Smooth muscle cell (in vitro differentiated cells): ENCODE results near the gene LEMD1. TPM values are rescaled to one million over a fixed set of nuclear protein-coding genes. Genes with fewer than 3 reads are reported as not detected.

Experiments used
- DNase-seq: peaks from one replicate; lab custom pipeline; 2025; ENCODE audit not compliant: unreplicated experiment; lab: John Stamatoyannopoulos, UW
- H2AFZ ChIP-seq: fragments of 200-600 bp; sonication (generic); 2 replicates; pipeline ENCODE4 v1.6.0; 2016; ENCODE audit warnings: antibody characterized with exemption, low read depth, mild to moderate bottlenecking
- H3F3A ChIP-seq: fragments of 200-600 bp; sonication (generic); 2 replicates; pipeline ENCODE4 v1.6.0; 2017; ENCODE audit warnings: antibody characterized with exemption, low read depth
- H3K27ac ChIP-seq: fragments of 200-600 bp; sonication (generic); 2 replicates; pipeline ENCODE4 v1.5.1; 2016; ENCODE audit warnings: low read depth, mild to moderate bottlenecking
- H3K27me3 ChIP-seq: fragments of 200-600 bp; sonication (generic); 2 replicates; pipeline ENCODE4 v1.6.1; 2016; ENCODE audit warnings: low read depth, mild to moderate bottlenecking
- H3K36me3 ChIP-seq: fragments of 200-600 bp; sonication (generic); 2 replicates; pipeline ENCODE4 v1.5.1; 2016; ENCODE audit warnings: low read depth
- H3K4me1 ChIP-seq: fragments of 200-600 bp; sonication (generic); 2 replicates; pipeline ENCODE4 v1.5.1; 2016; ENCODE audit warnings: low read depth
- H3K4me2 ChIP-seq: fragments of 200-600 bp; sonication (generic); 2 replicates; pipeline ENCODE4 v1.6.0; 2016; ENCODE audit warnings: mild to moderate bottlenecking
- H3K4me3 ChIP-seq: fragments of 200-600 bp; sonication (generic); 2 replicates; pipeline ENCODE4 v1.5.1; 2016; ENCODE audit warnings: mild to moderate bottlenecking
- H3K79me2 ChIP-seq: fragments of 200-600 bp; sonication (generic); 2 replicates; pipeline ENCODE4 v1.6.0; 2016; ENCODE audit warnings: low read depth, mild to moderate bottlenecking
- H3K9ac ChIP-seq: fragments of 200-600 bp; sonication (generic); 2 replicates; pipeline ENCODE4 v1.6.0; 2016; ENCODE audit warnings: low read depth
- H3K9me3 ChIP-seq: fragments of 200-600 bp; sonication (generic); replicated peaks from 2 replicates; pipeline ENCODE4 v1.5.1; 2016; ENCODE audit warnings: low read depth
- H4K20me1 ChIP-seq: fragments of 200-600 bp; sonication (generic); 2 replicates; pipeline ENCODE4 v1.6.0; 2016; ENCODE audit warnings: low read depth
- CTCF ChIP-seq: fragments of 200-600 bp; sonication (generic); IDR thresholded peaks from 2 replicates; pipeline ENCODE4 v1.5.1; 2017; ENCODE audit warnings: borderline replicate concordance, mild to moderate bottlenecking, antibody characterized with exemption; ENCODE audit not compliant: insufficient read depth, poor library complexity, severe bottlenecking
- WGBS: methylation state at CpG from one replicate; pipeline ENCODE4 v1.1.7; 2016; ENCODE audit warnings: low lambda C conversion rate; 5-methylcytosine and 5-hydroxymethylcytosine counted together
- polyA plus RNA-seq: library from polyadenylated mRNA; unstranded; fragments of >200 nt; fragmentation: Nextera tagmentation; extraction: Ambion mirVana; gene quantifications from 2 replicates; pipeline ENCODE4 v1.2.1, GENCODE V29; 2016
- total RNA-seq: library from RNA; depleted of rRNA; stranded (reverse); fragments of >200 nt; gene quantifications from 2 replicates; pipeline ENCODE4 v1.2.3, GENCODE V29; 2014

Gene LEMD1
- total and polyA plus RNA-seq, 2 experiments from 2014 or later = 5.8 to 8.0 TPM

GRCh38 chr1:205358579-205358978 lies 63.3 kb downstream of the LEMD1 start:
- no peak for DNase-seq
- no peaks in the 10 kb centered on the region for H3K79me2 ChIP-seq
- no peak for TF ChIP-seq CTCF
- H3K9ac ChIP-seq = no peak overlapping the region
- H4K20me1 ChIP-seq = no peaks in the 10 kb centered on the region
- no peak overlapping the region for H3K4me2 ChIP-seq
- peaks cover 34% of the 10 kb centered on the region for H3K4me1 ChIP-seq
- no peaks in the 10 kb centered on the region for H3K9me3 ChIP-seq
- H3K27me3 ChIP-seq = no peaks in the 10 kb centered on the region
- no peaks in the 10 kb centered on the region for H3F3A ChIP-seq
- no peak overlapping the region for H3K27ac ChIP-seq
- H2AFZ ChIP-seq = no peak overlapping the region
- H3K36me3 ChIP-seq = no peaks in the 10 kb centered on the region
- H3K4me3 ChIP-seq = no peak overlapping the region

- 79% methylated on average over 3 of the region's 3 CpGs for WGBS
- Histone ChIP-seq H4K20me1 (no peaks in the 10 kb centered on the region), H3K4me1 (peaks cover 39% of the 10 kb centered on the region), H3K79me2 (no peaks in the 10 kb centered on the region), H3K4me2 (no peak overlapping the region), H3K27ac (no peak overlapping the region), H3K27me3 (no peaks in the 10 kb centered on the region), H2AFZ (no peak overlapping the region), H3K4me3 (no peak overlapping the region), H3K9me3 (no peaks in the 10 kb centered on the region), H3K9ac (no peak overlapping the region), H3F3A (no peaks in the 10 kb centered on the region), H3K36me3 (no peaks in the 10 kb centered on the region)
- DNase-seq = no peak
- TF ChIP-seq CTCF = no peak
Observed at GRCh38 chr1:205357567-205357966, 64.3 kb downstream of the LEMD1 start.

- no peak within 1 kb of the TSS for H3K27ac ChIP-seq
- no peak within 1 kb of the TSS for H3K4me2 ChIP-seq
- no peak for TF ChIP-seq CTCF
- DNase-seq = no peak
- no peaks in the 10 kb centered on the region for H3K36me3 ChIP-seq
- H2AFZ ChIP-seq = no peak within 1 kb of the TSS
- H3K27me3 ChIP-seq = no peaks in the 10 kb centered on the region
- H3K9me3 ChIP-seq = no peaks in the 10 kb centered on the region
- no peak within 1 kb of the TSS for H3K4me3 ChIP-seq
- H4K20me1 ChIP-seq = no peaks in the 10 kb centered on the region
- H3K9ac ChIP-seq = no peak within 1 kb of the TSS
- 63% methylated on average over 20 of the region's 20 CpGs for WGBS
- H3K4me1 ChIP-seq = peaks cover 39% of the 10 kb centered on the region
- H3K79me2 ChIP-seq = no peaks in the 10 kb centered on the region
- no peaks in the 10 kb centered on the region for H3F3A ChIP-seq
Observed at GRCh38 chr1:205356440-205357139, 65.3 kb downstream of the LEMD1 start, which contains the start of gene KLHDC8A. Gene KLHDC8A (minus strand): TSS chr1:205356922. CDS start chr1:205343604, 13,318 bp downstream.

- Histone ChIP-seq H3K27me3 (no peaks in the 10 kb centered on the region), H3K4me3 (no peak overlapping the region), H4K20me1 (no peaks in the 10 kb centered on the region), H3F3A (no peaks in the 10 kb centered on the region), H3K36me3 (no peaks in the 10 kb centered on the region), H3K4me1 (peaks cover 42% of the 10 kb centered on the region), H3K27ac (no peak overlapping the region), H3K9ac (no peak overlapping the region), H3K9me3 (no peaks in the 10 kb centered on the region), H2AFZ (no peak overlapping the region), H3K79me2 (no peaks in the 10 kb centered on the region), H3K4me2 (no peak overlapping the region)
- 68% methylated on average over 3 of the region's 3 CpGs for WGBS
- no peak for DNase-seq
- no peak for TF ChIP-seq CTCF
Observed at GRCh38 chr1:205355075-205355453, 66.8 kb downstream of the LEMD1 start.
